ENCODE results near the gene OTX2.
A peak's percentile ranks its signal among the peaks of the same experiment; 100 is the strongest.

Gene OTX2

DNA sequence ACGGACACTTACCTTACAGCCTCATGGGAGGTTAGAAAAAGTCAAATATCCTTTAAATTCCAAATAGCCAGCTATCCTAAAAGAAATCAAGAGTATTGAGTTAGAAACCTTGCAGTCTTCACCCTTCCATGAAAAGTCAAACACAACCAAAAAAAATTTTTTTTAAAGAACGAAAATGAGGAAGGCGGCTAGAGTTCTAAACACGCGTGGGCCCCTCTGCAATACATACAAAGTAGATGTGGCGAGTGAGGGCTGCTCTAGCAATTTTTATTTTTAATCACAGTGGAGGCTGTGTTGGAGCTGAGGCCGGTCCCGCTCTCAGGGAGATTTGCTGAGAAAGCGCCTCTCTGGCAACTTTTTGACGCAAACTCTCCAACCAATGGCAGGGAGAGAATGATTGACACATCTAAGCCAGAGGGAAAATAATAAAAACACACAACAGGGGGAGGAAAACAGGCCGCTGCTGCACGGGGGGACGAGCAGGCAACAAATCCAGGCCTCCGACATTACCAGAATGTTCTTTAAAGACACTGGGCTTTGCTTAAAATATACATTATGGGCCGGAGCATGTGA, at the start of gene OTX2:
Gene OTX2, minus strand, starts transcription at position 333 of the 573 bp plus-strand sequence. CDS start 5,023 bp downstream, outside the sequence.
- no peak for DNase-seq (ENCODE audit: low spot score)

- no peak for DNase-seq (ENCODE audit: low spot score)
Observed at GRCh38 chr14:56858422-56858821, 48.1 kb upstream of the OTX2 start.

DNA sequence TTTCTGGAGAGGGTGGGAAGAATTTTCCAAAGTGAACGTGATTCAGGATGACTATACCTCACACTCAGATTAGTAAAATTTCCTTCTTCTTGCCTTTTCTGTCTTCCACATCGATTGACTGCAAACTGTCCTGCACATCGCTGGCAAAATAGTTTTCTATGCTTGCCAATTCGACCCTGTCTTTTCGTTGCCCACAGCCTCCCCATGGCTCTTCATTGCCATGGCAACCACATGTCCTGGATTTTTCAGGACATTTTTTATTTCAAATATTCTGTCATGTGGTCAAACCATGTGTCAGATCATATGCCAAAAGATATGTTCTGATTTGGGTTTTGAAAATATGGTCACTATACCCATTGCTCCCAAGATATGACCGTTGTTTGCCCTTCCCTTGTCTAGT, 46.9 kb upstream of the OTX2 start:
- DNase-seq (ENCODE audit: low spot score), result no peak

- DNase-seq (ENCODE audit: low spot score), result peak; percentile 53
Observed at GRCh38 chr14:56855891-56856461, 45.7 kb upstream of the OTX2 start.

DNA sequence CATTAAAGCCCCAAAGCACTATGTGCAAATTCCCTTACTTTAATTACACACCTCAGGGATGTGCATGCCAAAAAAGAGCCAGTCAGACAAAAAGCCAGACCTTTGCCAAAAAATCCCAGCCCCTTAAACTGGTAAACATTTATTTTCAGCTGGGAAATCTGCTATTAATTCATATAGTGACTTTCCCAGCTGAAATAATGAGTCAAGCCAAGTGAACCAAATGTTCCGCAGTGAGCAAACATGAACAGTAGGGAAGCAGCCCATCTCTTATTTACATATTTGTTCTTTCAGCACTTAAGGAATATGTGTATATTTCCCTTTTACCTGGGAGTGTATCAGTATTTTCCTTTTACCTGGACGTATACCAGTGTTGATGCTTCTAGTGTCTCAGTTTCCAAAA, 44.0 kb upstream of the OTX2 start:
- no peak for DNase-seq (ENCODE audit: low spot score)

- DNase-seq (ENCODE audit: low spot score), result no peak
Observed at GRCh38 chr14:56846970-56847930, 37.0 kb upstream of the OTX2 start.

GRCh38 chr14:56844406-56845002, 34.2 kb upstream of the OTX2 start:
- no peak for DNase-seq (ENCODE audit: low spot score)

- no peak for DNase-seq (ENCODE audit: low spot score)
Observed at GRCh38 chr14:56841611-56842010, 31.3 kb upstream of the OTX2 start.

GRCh38 chr14:56840221-56840620, 29.9 kb upstream of the OTX2 start:
- no peak for DNase-seq (ENCODE audit: low spot score)

DNA sequence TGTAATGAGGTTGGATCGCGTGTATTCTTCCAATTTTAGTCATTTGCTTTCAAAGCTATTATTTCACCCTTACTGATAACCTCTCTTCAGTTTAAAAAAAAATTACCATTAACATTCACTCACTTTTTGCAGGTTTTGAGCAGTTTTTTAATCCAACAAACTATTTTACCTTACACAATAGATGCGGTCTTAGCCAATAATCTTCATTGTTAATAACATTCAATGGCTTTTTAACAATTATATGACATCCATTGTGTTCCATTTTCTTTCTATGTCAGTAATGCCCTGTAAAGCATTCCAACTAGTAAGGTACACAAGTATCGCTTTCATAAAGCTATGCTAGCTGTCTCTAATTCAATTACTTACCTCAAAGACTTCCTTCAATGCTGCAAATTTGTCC, 18.9 kb upstream of the OTX2 start:
- no peak for DNase-seq (ENCODE audit: low spot score)

GRCh38 chr14:56826214-56826613, 15.9 kb upstream of the OTX2 start:
- no peak for DNase-seq (ENCODE audit: low spot score)

DNA sequence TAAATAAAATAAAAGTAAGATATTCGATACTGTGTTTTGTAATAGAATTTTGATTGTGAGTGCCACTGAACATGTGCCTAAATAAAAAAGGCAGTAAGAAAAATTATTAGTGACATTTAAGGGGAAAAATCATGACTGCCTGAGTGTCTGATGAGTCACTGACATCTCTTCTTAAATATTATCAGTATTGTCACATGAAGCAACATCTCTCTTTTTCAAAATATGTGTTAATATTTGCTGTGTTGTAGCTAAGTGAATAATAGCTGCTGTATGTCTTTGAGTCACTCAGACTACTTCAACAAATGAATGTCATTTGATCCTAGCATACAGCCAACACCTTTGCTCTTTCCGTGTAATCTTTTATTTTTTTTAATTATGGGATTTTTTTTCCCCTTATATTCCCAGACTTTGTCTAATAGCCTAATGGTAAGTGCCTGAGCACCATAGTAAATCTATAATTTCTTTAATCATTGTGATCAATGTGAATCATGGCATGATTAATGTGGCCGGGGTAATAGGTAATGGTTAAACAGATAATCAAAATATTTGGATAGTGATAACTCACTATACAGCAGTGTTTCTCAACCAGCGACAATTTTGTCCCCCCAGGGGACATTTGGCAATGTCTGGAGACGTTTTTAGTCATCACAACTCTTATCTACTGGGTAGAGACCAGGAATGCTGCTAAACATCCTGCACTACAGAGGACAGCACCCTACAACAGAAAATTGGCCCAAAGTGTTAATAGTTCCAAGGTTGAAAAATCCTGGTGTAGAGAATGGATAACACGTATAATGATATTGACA, 11.7 kb upstream of the OTX2 start:
- DNase-seq (ENCODE audit: low spot score), result no peak

DNA sequence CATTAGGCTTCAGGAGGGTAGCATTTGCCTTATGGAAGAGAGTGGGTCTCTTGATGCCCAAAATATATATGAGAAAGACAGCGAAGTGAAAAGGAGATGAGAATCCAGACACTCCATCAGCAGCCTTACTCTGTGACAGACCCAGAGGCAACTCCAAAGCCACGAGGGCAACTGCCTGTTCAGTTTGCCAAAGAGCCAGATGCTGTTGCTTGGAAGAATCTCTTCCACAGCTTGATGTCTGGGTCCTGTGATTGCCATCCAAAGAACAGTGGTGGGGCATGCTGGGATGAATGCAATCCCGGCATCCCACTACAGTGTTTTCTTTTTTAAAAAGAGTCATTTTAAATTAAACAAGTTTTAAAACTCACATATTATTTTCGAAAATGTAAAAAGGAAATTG, 10.9 kb upstream of the OTX2 start:
- no peak for DNase-seq (ENCODE audit: low spot score)

DNA sequence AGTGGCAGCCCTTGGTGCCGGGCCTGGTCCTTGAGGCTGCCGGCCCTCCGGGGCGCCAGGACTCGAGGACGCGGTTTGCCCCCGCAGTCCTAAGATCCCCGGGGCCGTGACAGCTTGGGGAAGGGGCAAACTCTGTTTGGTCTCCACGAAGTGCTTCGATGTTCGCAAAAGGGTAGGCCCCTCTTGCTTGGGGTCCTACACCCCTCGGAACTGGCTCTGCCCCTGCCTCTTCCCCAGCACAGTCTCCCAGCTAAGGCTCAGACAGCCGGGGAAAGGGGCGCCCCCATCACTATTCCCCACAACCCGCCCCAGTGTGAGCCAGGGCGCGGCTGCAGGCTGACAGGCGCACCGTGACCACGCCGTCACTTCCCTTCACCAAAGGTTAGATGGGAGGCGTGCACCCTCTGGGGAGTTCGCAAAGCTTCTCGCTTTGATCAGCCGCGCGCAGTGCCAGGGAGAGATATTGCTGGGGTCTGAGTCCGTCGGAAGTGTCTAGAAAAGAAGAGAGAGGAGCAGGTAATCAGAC, 7.2 kb upstream of the OTX2 start:
- no peak for DNase-seq (ENCODE audit: low spot score)

GRCh38 chr14:56816574-56817391, 6.5 kb upstream of the OTX2 start:
- no peak for DNase-seq (ENCODE audit: low spot score)

DNA sequence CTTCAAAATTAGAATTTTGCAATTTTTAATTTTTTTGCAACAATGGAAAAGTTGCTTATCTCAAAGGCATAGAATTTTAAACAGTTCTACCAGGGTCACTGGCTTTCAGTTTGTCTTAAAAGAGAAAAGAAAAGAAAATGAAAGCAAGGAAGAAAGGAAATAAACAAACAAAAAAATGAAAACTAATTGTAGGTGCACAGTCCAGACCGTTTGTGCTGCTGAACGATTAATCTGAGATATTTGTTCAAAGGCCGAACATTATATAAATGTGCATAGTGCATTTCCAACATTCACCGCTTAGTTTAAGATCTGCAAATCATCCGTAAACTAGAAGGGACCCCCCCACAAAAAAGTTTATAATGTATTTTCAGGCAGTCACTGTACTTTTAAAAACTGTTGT, 5.5 kb upstream of the OTX2 start:
- DNase-seq (ENCODE audit: low spot score), result no peak

DNA sequence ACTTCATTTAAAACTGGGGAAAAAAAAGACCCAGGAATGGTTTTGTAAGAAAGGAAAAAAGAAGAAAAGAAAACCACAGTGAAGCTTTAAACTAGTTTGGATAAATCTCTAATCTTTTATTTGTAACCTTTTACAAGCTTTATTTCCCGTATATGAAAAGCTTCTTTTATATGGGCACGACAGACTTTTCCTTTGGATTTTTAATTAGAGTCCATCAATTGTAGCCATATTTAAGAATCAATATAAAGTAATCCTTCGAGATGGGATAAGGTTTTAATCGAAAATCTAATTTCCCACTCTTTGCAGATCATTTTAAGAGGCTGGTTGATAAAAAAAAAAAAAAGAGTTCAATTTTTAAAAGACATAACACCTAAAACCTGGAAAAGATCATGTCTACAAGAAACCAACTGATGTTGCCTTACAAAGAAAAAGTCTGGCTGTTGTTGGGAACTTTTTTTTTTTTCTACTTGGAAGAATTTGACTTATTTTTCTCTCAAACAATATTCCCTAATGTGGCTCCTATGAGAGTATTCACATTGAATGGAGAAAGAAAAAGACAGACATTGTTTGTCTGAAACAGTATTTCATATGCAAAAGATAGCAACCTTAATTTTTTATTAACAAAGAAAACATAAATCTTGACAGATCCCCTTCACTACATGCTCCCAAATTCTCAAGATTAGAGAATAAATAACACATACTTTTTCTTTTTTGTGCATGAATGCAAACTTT, 4.9 kb upstream of the OTX2 start:
- no peak for DNase-seq (ENCODE audit: low spot score)

- no peak for DNase-seq (ENCODE audit: low spot score)
Observed at GRCh38 chr14:56814519-56814959, 4.3 kb upstream of the OTX2 start.

DNA sequence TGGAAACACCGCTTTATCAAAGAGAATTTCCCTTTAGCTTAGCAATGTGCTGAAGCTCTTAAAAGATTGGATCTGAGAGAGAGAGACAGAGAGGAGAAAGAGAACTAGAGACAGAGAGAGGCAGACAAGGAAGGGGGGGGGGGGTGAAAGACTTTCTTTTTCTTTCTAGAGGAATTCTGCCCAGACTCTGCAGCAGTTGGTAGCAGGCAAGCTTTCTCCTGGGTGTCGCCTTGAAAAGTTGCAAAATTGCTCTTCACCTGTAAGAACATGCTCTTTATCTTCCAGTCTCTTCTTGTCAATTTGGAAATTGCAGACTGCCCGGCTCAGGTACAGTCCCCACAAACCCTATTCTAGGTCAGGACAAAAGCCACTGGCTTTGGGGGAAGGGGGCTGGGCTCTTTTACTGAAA, 2.9 kb upstream of the OTX2 start:
- no peak for DNase-seq (ENCODE audit: low spot score)
